ENCODE data around the gene TMEFF2.

TMEFF2 gene

DNA sequence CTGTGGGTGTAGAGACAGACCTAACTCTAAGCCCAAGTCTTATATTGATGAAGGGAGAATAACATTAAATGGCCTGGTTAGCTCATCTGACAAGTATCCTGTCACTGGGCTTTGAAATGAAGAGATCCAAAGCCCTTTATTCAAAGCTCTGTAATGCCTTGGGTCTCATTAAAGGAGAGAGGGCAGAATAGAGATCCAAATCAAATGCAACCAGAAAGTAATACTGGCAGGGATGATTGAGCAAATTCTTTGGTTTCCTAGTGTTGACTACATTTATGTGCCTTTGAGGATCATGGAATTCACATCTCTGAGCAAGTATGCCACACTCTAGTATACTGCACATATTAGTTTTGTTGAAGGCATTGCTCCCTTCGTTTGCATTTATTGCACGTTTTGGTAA lies 200.0 kb downstream of the TMEFF2 start:
- TF ChIP-seq, protein P1, sequence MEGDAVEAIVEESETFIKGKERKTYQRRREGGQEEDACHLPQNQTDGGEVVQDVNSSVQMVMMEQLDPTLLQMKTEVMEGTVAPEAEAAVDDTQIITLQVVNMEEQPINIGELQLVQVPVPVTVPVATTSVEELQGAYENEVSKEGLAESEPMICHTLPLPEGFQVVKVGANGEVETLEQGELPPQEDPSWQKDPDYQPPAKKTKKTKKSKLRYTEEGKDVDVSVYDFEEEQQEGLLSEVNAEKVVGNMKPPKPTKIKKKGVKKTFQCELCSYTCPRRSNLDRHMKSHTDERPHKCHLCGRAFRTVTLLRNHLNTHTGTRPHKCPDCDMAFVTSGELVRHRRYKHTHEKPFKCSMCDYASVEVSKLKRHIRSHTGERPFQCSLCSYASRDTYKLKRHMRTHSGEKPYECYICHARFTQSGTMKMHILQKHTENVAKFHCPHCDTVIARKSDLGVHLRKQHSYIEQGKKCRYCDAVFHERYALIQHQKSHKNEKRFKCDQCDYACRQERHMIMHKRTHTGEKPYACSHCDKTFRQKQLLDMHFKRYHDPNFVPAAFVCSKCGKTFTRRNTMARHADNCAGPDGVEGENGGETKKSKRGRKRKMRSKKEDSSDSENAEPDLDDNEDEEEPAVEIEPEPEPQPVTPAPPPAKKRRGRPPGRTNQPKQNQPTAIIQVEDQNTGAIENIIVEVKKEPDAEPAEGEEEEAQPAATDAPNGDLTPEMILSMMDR (IDR thresholded peaks at IDR 0.05; ENCODE audit: low read depth, low read length): no peak
- H3K4me3 ChIP-seq (ENCODE audit: low read depth, low read length): no peak overlapping the region

DNA sequence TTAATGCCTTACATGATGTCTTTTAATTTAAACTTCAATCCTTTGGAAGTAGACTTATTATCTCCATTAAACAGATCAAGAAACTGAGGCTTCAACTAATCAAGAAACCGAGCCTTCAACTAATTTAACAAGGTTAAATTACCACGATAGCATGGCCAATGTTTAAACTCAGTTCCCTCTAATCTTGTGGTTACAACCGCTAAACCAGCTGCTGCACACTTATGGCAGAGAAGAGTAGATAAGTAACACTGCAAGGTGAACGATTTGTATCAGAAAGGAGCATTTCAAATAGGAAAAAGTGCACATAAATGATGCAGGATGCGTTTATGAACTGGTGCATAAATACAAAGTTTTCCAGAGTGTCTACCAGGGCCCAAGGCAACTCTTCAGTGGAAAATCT lies 203.3 kb downstream of the TMEFF2 start:
- TF ChIP-seq, protein P1 (IDR thresholded peaks at IDR 0.05; ENCODE audit: low read depth, low read length): no peak
- H3K4me3 ChIP-seq (ENCODE audit: low read depth, low read length): no peak overlapping the region

GRCh38 chr2:191985740-191986139 lies 209.0 kb downstream of the TMEFF2 start:
- TF ChIP-seq, protein P1 (IDR thresholded peaks at IDR 0.05; ENCODE audit: low read depth, low read length): no peak
- H3K4me3 ChIP-seq (ENCODE audit: low read depth, low read length): no peak overlapping the region

GRCh38 chr2:191983591-191983990 lies 211.1 kb downstream of the TMEFF2 start:
- TF ChIP-seq, protein P1 (IDR thresholded peaks at IDR 0.05; ENCODE audit: low read depth, low read length): no peak
- H3K4me3 ChIP-seq (ENCODE audit: low read depth, low read length): no peak overlapping the region

DNA sequence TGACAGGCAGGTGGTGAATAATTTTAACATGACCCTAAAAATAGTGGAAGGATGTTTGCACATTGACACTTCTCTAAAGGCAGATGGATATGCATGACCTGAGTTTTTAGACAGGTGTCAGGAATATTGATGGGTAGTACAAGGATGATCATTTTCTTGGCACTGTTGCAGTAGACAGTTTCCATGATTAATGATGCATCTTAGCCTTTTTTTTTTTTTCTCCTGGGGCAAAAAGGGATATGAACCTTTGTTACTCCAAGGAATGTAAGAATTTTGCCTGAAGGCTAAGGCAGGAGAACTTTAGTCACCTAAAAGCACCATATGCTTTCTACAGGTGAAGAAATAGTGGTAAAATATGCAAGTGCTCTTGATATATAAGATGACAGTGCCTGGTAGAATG lies 211.5 kb downstream of the TMEFF2 start:
- no peak overlapping the region for H3K4me3 ChIP-seq (ENCODE audit: low read depth, low read length)
- TF ChIP-seq, protein P1 (IDR thresholded peaks at IDR 0.05; ENCODE audit: low read depth, low read length): no peak

DNA sequence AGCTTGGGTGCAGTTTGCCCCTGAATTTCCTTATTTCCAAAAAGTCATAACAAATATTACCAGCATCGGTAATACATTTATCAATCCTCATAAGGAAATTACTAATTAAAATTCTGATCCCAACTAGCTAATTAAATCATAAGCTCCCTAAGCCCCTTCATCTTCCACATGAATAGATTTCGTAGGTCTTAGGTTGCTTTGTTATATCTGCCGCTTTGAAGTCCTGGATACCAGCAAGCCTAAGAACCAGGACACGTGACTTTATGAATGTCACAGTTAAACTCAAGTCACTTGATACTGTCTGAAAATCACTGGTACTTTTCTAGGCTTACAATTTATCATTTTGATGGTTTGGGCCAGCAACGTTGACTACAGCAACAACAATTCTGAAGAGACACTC lies 213.0 kb downstream of the TMEFF2 start:
- H3K4me3 ChIP-seq (ENCODE audit: low read depth, low read length): no peak overlapping the region
- TF ChIP-seq, protein P1 (IDR thresholded peaks at IDR 0.05; ENCODE audit: low read depth, low read length): no peak

DNA sequence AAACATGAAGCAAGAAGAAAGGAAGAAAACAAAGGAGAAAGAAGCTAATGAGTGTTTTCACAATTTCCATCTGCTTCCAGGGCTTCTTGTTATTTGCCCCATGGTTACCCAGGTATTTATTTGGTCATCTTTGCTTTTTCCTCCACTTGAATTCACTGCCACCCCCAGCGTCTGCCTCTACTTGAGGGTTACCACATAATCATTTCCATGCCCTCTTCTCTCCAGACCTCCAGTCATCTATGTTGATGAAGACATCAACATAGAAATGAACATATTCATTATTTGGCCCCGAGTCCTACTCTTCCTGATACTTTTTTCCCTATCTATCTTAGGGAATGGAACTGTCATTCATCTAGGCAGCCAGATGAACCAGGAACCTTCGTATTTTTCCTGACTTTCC lies 214.2 kb downstream of the TMEFF2 start:
- H3K4me3 ChIP-seq (ENCODE audit: low read depth, low read length): no peak overlapping the region
- TF ChIP-seq, protein P1 (IDR thresholded peaks at IDR 0.05; ENCODE audit: low read depth, low read length): no peak

Data from WI38 (cell line).